ENCODE measurements around the gene MMP25. TPM values are rescaled to one million over a fixed set of nuclear protein-coding genes. Genes with fewer than 3 reads are reported as not detected.

Gene MMP25
- polyA plus RNA-seq, 1 donor (not counting 4 experiments of a cell fraction or from before 2014, with no cell fraction given) = 0.09 TPM

GRCh38 chr16:3042376-3042775 is 4.0 kb upstream of the MMP25 start:
- no peaks in the 10 kb centered on the region for H4K20me1 ChIP-seq (ENCODE audit: control insufficient read depth, extremely low read depth, insufficient read depth, low read length)
- H3K4me1 ChIP-seq (ENCODE audit: control insufficient read depth, extremely low read depth, insufficient read depth, low read length) = peaks cover 6% of the 10 kb centered on the region
- no peaks in the 10 kb centered on the region for H3K79me2 ChIP-seq (ENCODE audit: control insufficient read depth, insufficient read depth, low read length)
- no peaks in the 10 kb centered on the region for H3K9me1 ChIP-seq (ENCODE audit: control insufficient read depth, extremely low read depth, insufficient read depth, low read length)
- H3K9ac ChIP-seq (ENCODE audit: control insufficient read depth, extremely low read depth, insufficient read depth, low read length) = no peak overlapping the region
- no peak overlapping the region for H3K4me3 ChIP-seq (ENCODE audit: control insufficient read depth in 2 of 3, extremely low read depth in 1 of 3, insufficient read depth in 2 of 3, low read depth in 1 of 3, low read length in 3 of 3)
- H3K27ac ChIP-seq (ENCODE audit: control insufficient read depth, insufficient read depth, low read length) = no peak overlapping the region
- H2AFZ ChIP-seq (ENCODE audit: control insufficient read depth, low read length) = no peak overlapping the region
- H3K9me3 ChIP-seq (ENCODE audit: control insufficient read depth, low read depth, low read length) = no peaks in the 10 kb centered on the region
- H3K36me3 ChIP-seq (ENCODE audit: control insufficient read depth in 2 of 2, extremely low read depth in 1 of 2, insufficient read depth in 2 of 2, low read length in 2 of 2) = no peaks in the 10 kb centered on the region
- no peak for FAIRE-seq
- TF ChIP-seq EZH2 (IDR thresholded peaks at IDR 0.05; ENCODE audit: low read length) (no peak), CTCF (optimal IDR thresholded peaks at IDR 0.05 in 1 of 3, IDR thresholded peaks at IDR 0.05 in 1 of 3, conservative IDR thresholded peaks at IDR 0.05 in 1 of 3; ENCODE audit: extremely low read depth in 1 of 3, insufficient read depth in 2 of 3, low read length in 3 of 3) (no peak)
- H3K4me2 ChIP-seq (ENCODE audit: control insufficient read depth, extremely low read depth, insufficient read depth, low read depth, low read length) = no peak overlapping the region
- no peak for DNase-seq (ENCODE audit: low read depth, low spot score)
- dilution Hi-C loops (cut with MboI; ENCODE audit: extremely low pct_ligation_motif_present, low sequenced_read_pairs) = no loop called here
- H3K27me3 ChIP-seq (ENCODE audit: control insufficient read depth, extremely low read depth, insufficient read depth, low read length) = peaks cover 44% of the 10 kb centered on the region

GRCh38 chr16:3044708-3045107 is 1.7 kb upstream of the MMP25 start:
- Histone ChIP-seq H3K4me1 (ENCODE audit: control insufficient read depth, extremely low read depth, insufficient read depth, low read length) (no peaks in the 10 kb centered on the region), H3K4me2 (ENCODE audit: control insufficient read depth, extremely low read depth, insufficient read depth, low read depth, low read length) (no peak overlapping the region), H3K79me2 (ENCODE audit: control insufficient read depth, insufficient read depth, low read length) (no peaks in the 10 kb centered on the region), H3K9ac (ENCODE audit: control insufficient read depth, extremely low read depth, insufficient read depth, low read length) (no peak overlapping the region), H3K9me1 (ENCODE audit: control insufficient read depth, extremely low read depth, insufficient read depth, low read length) (no peaks in the 10 kb centered on the region), H3K36me3 (ENCODE audit: control insufficient read depth in 2 of 2, extremely low read depth in 1 of 2, insufficient read depth in 2 of 2, low read length in 2 of 2) (no peaks in the 10 kb centered on the region), H3K27ac (ENCODE audit: control insufficient read depth, insufficient read depth, low read length) (no peak overlapping the region), H4K20me1 (ENCODE audit: control insufficient read depth, extremely low read depth, insufficient read depth, low read length) (no peaks in the 10 kb centered on the region), H3K4me3 (ENCODE audit: control insufficient read depth in 2 of 3, extremely low read depth in 1 of 3, insufficient read depth in 2 of 3, low read depth in 1 of 3, low read length in 3 of 3) (no peak overlapping the region), H2AFZ (ENCODE audit: control insufficient read depth, low read length) (no peak overlapping the region), H3K27me3 (ENCODE audit: control insufficient read depth, extremely low read depth, insufficient read depth, low read length) (peaks cover 41% of the 10 kb centered on the region), H3K9me3 (ENCODE audit: control insufficient read depth, low read depth, low read length) (no peaks in the 10 kb centered on the region)
- FAIRE-seq (no peak), DNase-seq (ENCODE audit: low read depth, low spot score) (no peak)
- dilution Hi-C loops (cut with MboI; ENCODE audit: extremely low pct_ligation_motif_present, low sequenced_read_pairs) = no loop called here
- TF ChIP-seq CTCF (optimal IDR thresholded peaks at IDR 0.05 in 1 of 3, IDR thresholded peaks at IDR 0.05 in 1 of 3, conservative IDR thresholded peaks at IDR 0.05 in 1 of 3; ENCODE audit: extremely low read depth in 1 of 3, insufficient read depth in 2 of 3, low read length in 3 of 3) = no peak
- no peak for TF ChIP-seq EZH2 (IDR thresholded peaks at IDR 0.05; ENCODE audit: low read length)

Data from keratinocyte (primary cell).